Skin of body (tissue), 3 donors: ENCODE measurements around the gene NBEAL2. TPM values are rescaled to one million over a fixed set of nuclear protein-coding genes. Genes with fewer than 3 reads are reported as not detected.
"Not testable (repeated sequence)": the region's sequence is repeated elsewhere in the genome, so short reads cannot be mapped to it uniquely, and the experiment has no call there.

Source experiments
- DNase-seq: peaks from one replicate; lab custom pipeline; 2025; lab: John Stamatoyannopoulos, UW
- small RNA-seq: library from RNA; depleted of rRNA; stranded (forward); fragments of <200 nt; gene quantifications from one replicate; pipeline ENCODE3, GENCODE V24; 2014; ENCODE audit warnings: low replicate concordance
- total RNA-seq: library from RNA; depleted of rRNA; stranded (reverse); fragments of >200 nt; gene quantifications from one replicate; pipeline ENCODE4 v1.2.3, GENCODE V29; 2014

The NBEAL2 gene
- total RNA-seq, 1 donor from 2014 or later = 45.7 TPM

- DNase-seq = not testable (repeated sequence)
Observed at GRCh38 chr3:47037302-47037701, 57.8 kb downstream of the NBEAL2 start.

GRCh38 chr3:47041114-47041513, 61.6 kb downstream of the NBEAL2 start:
- DNase-seq = no peak

GRCh38 chr3:47042231-47042791, 62.8 kb downstream of the NBEAL2 start:
- no peak for DNase-seq

GRCh38 chr3:47047069-47047468, 67.6 kb downstream of the NBEAL2 start:
- DNase-seq = no peak

GRCh38 chr3:47047673-47048072, 68.2 kb downstream of the NBEAL2 start:
- DNase-seq = no peak

GRCh38 chr3:47054412-47054811, 74.9 kb downstream of the NBEAL2 start:
- DNase-seq = no peak

GRCh38 chr3:47056705-47057104, 77.2 kb downstream of the NBEAL2 start:
- DNase-seq = no peak

GRCh38 chr3:47057212-47057671, 77.8 kb downstream of the NBEAL2 start:
- DNase-seq = no peak

Small RNA genes lying within 50 kb of the gene (small RNA-seq; reads per million reads assigned to genes)
- not detected for gene MRPL57P3

Other genes with a start within 250 kb of the NBEAL2 start
- 23.7 TPM for gene MYL3, start 116.2 kb upstream of the NBEAL2 start, total RNA-seq
- 18.9 TPM for gene PTH1R, start 101.9 kb upstream of the NBEAL2 start, total RNA-seq
- gene CCDC12, start 2.9 kb upstream of the NBEAL2 start, total RNA-seq = 30.9 TPM
- 72.1 TPM for gene SETD2, start 184.4 kb downstream of the NBEAL2 start, total RNA-seq